Measurements from ENCODE around the gene CCNE1.

The CCNE1 gene

DNA sequence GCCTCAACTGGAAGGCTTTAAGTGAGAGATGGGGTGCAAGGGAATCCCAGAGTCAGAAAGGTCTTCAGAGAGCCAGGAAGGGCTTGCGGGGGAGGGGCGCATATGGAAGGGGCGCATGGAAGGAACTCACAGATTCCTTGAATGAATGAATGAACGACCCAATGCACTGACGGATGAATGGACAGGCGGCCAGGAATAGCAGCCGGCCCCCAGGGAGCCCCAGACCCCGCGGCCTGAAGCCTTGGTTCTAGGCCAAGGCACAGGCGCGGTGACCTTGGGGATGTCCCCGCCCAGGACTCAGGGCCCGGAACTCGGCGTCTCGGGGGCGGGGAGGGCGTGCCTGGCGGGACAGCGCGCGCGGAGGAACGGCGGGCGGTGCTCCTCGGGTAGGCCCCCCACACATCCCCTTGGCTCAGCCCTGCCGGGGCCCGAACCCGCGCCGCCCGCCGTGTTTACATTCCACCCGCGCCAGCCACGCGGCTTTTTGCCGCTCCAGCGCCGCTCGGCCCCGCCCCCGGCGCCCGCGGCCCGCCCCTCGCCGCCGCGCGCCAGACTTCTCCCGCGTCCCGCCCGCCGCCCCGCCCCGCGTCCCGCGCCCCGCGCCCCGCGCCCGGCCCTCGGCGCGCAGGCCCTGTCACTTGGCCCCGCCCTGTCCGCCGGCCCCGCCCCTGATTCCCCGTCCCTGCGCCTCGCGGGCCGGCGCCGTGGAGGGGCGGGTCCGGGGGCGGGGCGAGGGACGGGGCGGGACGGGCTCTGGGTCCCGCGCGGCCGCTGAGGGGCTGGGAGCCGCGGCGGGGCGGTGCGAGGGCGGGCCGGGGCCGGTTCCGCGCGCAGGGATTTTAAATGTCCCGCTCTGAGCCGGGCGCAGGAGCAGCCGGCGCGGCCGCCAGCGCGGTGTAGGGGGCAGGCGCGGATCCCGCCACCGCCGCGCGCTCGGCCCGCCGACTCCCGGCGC lies at the start of gene CCNE1:
Gene CCNE1 (plus strand): TSS at position 867 of the 955 bp plus-strand sequence. CDS start 565 bp downstream, outside the sequence.
- peak; percentile 94 for DNase-seq

DNA sequence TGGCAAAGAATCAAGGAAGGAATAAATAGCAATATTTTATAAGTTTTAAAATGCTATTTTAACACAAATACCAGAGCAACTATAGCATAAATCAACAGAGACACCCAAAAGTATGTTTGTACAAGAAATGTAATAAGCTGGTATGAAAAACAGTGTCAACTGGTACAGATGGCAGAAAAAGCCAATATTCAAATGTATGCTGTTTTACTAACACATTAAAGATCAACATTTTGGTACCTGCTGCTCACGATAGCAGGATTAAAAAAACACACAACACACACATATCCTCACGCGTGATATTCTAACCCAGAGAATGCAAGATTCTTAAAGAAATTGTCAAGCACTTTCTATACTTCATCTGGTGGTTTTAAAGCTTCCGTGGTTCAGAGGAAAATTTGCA lies 48.6 kb upstream of the CCNE1 start:
- DNase-seq: no peak

DNA sequence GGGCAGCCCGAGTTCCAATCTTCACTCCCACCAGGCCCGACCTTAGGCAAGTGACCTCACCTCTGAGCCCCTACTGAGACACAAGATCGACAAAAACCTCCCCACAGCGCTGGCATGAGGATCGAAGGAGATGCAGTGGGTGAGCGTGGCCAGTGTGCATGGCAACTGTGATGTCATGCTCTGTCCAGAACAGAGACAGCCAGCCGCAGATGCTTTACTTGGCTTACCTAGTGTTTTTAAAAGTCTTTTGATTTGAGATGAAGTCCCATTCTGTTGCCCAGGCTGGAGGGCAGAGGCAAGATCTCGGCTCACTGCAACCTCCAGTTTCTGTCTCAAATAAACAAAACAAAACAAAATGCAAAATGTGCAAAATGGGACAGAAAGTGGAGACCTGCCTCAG lies 47.4 kb upstream of the CCNE1 start:
- DNase-seq: no peak

DNA sequence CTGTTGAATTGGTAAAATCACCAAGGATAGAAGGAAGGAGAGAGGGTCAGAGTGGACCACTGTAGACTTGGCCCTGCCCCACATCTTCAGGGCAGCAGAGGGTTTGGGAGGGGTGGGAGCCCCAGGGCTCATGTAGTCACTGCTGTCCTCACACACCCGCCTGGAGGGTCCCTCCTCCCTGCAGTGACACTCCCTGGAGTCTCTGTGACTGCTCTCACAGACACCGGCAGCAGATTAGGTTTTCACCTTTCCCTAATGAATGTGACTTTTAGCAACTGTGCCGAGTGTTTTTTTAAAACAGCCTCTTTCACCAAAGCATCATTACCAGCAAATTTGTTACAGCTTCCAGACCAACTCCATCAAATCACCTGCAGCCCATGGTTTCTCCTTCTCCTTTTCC lies 45.7 kb upstream of the CCNE1 start:
- no peak for DNase-seq

DNA sequence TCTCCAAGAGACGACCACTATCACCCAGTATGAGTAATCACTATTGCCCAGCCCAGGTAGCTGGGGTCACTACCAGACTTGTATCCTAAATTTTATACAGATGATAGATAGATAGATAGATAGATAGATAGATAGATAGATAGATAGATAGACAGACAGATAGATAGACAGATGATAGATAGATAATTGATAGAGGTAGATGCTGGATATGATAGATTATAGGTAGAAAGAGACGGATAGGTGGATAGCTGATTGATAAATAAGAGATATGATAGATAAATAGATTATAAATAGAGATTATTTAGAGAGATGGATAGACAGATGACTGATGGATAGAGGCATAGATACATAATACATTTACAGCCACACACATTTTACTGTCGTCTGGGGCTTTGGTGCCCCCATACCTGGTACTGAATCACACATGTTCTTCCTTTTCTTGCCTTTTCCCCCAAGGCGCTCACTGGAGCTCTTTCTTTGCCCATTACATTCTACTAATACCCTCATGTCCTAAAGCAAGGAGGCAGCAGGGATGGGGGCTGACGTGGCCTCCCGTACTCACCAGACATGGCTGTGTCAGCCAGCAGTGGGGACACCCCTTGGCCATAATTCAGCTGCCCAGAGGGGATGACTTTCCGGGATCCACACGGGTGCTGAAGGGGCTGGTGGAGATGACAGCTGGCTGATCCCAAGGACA lies 44.6 kb upstream of the CCNE1 start:
- no peak for DNase-seq

DNA sequence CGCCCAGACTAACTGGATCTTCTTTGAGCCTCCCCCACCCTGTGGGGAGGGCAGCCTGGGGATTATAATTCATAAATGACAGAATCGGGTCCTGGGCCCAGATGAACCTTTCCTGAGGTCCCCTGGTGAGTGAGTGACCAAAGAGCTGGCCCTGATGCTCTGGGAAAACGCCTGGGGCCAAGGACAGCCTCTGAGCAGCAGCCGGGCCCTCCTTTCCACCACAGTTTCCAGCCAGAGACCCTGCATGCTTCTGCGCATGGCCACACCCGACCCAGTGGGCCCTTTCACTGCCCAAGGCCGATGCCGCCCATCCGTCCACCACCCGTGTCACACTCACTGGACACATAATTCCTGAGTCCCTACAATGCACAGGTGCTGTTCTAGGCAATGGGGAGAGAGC lies 43.6 kb upstream of the CCNE1 start:
- no peak for DNase-seq

DNA sequence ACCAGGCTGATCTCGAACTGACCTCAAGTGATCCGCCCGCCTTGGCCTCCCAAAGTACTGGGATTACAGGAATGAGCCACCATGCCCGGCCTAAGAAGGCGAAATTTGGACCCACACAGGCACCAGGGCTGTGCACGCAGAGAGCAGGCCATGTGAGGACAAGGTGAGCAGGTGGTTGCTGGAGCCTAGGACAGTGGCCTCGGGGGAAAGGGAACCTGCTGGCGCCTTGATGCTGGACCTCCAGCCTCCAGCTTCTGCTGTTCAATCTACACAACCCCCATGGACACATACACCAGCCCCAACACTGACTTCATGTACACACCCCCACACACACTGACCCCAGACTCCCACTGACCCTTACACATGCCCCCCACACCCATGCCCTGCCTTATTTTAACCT lies 41.8 kb upstream of the CCNE1 start:
- DNase-seq: no peak

DNA sequence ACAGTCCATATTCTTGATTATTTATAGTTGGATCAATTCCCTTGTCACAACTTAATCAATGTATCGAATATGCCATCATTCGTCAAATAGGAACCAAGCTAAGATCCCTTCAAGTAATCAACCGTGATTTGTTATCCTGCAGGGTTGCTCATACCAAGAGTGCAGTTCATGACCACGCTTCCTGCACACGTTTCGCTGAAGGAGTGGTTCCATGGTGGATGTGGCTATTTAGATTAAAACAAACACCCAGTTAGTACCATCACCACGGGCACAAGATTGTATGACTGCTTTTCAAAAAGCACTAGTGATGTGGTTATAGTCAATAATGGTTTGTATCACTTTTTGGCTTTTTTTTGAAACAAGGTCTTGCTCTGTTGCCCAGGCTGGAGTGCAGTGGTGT lies 41.1 kb upstream of the CCNE1 start:
- DNase-seq: no peak

DNA sequence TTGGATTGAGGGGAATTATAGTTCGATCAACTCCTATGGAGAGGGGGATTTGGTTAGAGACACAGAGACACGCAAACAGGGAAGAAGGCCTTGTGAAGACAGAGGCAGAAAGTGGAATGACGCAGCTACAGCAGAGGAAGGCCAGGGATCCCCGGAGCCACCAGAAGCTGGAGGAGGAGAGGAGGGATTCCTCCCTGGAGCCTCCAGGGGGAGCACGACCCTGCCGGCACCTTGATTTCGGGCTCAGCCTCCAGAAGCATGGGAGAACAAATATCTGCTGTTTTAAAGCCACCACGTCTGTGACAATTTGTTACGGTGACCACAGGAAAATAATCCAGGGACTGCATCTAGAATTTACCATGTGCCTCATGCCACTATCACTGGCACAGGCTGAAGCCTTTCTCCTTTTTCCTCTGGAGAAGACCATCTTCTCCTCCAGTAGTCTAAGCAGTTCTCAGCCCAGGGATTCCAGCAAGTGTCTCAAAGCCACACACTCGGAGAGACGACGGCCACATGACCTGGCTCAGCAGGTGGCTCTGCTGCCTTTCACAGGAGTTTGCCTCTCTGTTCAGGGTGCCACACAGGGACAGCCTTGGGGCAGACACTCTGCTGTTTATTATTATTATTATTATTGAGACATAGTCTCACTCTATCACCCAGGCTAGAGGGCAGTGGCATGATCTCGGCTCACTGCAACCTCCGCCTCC lies 39.9 kb upstream of the CCNE1 start:
- DNase-seq: peak; percentile 32

DNA sequence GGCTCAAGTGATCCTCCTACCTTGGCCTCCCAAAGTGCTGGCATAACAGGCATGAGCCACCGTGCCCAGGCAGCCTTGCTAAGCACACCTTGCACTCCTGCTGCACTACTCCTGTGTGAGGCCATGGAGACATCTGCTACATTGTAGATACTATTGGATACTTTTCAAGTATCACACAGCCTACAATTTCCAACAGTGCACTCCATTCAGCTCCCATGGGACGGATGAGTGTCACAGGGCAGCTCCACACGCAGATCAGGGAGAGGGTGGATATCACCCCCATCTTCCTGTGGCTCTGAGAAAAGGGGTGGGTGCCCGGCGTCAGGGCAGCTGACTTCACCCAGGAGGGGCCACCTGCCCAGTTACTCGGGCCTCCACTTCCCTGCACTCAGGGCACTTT lies 39.1 kb upstream of the CCNE1 start:
- DNase-seq: no peak

DNA sequence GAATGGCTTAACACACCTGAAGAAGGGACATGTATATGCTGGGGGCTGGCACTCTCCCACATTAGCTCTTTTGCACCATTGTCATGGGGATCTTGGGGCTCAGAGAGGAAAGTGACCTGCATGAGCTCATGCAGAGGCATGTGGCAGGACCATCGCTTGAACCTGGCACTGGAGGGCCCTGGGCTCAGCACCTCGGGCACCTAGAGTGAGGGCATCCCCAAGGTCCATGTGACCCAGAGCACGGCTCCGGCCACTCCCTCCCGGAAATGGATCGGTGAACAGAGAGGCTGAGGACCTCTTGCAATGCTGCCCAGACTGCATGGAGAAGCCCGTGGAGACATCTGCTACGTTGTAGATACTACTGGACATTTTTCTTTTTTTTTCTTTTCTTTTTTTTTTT lies 38.6 kb upstream of the CCNE1 start:
- DNase-seq: no peak

DNA sequence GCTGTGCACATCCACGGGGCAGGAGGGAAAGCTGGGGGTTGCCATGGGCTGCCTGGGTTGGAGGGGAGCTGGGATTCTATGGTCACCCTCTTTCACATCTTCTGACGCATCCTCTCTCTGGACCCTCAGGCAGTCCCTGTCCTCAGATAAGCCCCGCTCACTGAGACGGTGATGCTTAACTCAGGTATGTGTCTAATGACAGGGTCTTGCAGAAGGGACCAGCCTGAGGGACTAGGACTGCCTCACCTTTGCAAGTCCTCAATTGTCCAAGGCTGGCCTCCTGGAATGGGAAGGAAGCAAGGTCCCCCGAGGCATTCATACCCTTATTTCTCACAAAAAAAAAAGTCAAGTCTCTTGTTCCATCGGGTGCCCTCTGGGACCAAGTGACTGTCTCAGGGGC lies 37.7 kb upstream of the CCNE1 start:
- DNase-seq: no peak

DNA sequence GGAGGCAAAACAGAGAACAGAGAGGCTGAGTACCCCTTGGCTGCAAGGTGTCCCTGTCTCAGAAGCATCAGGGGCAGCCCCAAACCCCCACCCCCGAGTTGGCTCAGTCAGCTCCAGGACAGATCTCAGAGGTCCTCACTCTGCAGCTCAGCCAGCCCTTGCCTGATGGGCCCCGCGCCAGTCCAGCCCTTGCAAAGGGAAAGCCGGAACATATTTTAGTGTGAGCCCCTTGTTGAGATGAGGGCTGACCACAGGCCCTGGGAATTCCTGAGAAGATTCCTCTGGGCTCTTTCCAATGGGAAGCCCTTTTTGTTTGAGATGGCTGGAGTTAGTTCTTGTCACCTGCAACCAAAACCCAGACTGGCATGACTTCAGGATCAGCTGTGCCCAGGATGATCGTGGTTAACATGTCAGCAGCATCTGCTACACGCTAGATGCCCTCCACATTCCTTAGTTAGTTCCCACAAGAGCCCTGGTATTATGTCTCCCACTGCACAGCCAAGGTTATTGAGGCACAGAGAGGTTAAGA lies 33.9 kb upstream of the CCNE1 start:
- DNase-seq: no peak

DNA sequence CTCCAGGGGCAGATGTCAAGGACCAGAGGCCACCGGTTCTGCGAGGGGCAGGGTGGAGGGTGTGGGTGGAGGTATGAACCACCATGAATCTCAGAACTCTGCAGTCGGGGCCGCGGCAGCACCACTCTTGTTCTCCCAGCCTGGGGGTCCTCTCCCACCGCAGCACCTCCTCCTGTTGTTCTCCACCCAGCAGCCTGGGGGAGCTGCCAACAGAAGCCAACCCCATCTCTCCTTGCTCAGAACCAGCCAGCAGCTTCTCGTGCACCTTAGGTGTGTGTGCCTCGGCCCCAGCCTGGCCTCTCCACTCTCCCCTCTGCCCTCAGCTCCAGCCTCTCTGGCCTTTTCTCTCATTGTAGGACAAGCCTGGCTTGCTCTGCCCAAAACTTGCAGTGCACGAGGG lies 31.9 kb upstream of the CCNE1 start:
- DNase-seq: no peak

DNA sequence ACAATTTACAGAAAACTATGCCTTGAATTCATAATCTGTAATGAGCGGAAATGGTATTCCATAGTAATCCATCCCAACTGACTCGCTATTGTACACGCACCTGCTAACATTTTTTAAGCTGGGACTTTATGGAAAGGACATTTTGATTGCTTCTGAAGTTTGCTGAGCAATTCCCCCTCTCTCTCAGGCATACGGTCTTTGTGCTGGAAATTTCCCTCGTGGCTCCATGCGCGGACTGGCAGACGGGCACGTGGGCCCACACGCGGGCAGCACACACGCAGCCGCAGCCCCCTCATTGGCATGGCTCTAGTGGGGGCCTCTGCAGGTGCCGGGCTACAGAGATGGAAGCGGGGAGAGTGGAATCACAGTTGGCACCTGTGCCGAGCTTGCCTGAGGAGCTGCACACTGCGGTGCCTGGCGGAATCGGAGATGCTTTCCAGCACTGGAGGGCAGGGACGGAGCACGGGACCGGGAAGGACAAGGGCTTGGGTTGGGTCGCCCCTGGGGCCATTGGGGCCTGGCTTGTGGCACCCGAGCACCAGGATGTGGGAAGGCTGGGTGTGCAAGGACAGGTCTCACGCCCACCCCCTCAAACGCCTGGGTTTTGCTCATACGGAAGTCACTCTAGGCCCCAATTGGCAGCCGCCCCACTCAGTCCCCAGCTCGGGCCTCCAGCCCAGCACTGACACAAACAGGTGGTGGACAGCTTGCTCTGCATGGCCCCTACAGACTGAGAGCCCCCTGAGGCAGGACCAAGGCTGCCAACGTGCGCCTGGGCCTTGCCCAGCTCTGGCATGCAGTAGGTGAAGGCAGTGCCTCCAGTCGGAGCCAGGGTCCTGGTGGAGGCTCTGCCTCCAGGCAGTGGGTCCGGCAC lies 30.2 kb upstream of the CCNE1 start:
- DNase-seq: no peak

DNA sequence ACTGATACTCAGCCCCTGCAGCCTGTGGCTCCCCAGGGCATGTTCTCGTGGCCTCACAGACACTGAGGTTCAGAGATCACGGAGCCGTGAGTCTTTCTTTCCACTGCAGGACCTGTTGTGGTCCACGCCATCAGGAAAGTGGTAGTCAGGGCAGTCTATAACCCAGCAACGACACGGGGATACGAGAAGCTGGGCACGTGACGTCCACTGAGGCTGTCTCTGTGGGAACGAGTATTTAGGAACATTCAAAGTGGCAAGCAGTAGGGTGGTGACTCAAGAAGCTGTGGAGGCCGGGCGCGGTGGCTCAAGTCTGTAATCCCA lies 29.6 kb upstream of the CCNE1 start:
- DNase-seq: no peak

DNA sequence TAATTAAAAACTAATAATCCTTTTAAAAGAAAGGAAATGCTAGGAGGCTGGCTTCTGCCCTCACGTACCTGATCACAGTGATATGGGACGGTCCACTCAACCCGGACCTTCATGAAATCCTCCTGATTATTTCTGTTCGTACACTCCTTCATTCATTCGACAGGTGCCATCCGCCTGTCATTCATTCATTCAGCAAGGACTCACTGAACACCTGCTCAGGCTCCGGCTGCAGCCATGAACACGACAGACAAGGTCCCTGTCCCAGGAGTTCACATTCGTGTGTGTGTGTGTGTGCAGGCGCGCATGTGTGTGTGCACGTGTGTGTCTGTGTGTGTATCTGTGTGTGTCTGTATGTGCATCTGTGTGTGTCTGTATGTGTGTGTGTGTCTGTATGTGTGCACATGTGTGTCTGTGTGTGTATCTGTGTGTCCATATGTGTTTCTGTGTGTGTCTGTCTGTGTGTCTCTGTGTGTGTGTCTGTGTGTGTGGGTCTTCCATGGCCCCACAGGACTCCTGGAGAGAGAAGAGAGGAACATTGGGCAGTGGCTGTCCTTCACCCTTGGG lies 28.1 kb upstream of the CCNE1 start:
- no peak for DNase-seq

DNA sequence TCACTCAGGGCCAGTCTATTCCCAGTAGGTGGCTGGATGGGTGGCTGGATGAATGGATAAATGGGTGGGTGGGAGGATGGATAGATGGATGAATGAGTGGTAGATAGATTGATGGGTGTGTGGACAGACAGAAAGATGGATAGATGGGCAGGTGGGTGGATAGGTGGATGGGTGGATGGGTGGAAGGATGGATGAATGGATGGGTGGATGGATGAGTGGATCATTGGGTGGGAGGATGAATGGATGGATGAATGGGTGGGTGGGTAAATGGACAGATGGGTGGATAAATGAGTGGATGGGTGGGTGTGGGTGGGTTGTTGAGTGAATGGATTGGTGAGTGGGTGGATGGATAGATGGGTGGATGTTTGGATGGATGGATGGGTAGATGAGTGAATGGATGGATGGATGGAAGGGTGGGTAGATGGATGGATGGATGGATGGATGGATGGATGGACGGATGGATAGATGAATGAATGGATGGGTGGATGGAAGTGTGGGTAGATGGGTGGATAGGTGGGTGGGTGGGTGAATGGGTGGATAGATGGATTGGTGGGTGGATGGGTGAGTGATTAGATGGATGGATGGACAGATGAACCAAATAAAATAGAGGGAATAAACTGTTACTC lies 27.1 kb upstream of the CCNE1 start:
- no peak for DNase-seq

DNA sequence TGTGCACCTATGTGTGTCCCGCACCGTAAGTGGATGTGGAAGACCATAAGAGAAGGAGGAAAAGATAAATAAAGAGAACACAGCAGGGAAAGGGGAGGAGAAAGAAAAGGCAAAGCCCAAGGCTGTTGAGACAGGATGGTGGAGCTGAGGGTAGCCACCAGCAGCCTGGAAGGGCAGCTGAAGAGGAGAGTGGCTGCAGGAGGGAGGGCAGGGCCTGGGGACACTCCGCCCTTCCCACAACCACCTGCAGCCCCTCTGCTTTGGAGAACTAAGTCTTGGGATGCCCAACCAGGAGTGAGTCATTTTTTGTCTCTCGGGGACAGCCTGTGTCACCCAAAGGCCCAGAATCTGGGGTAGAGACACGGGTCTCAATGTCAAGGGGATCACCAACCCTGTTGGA lies 26.4 kb upstream of the CCNE1 start:
- no peak for DNase-seq

DNA sequence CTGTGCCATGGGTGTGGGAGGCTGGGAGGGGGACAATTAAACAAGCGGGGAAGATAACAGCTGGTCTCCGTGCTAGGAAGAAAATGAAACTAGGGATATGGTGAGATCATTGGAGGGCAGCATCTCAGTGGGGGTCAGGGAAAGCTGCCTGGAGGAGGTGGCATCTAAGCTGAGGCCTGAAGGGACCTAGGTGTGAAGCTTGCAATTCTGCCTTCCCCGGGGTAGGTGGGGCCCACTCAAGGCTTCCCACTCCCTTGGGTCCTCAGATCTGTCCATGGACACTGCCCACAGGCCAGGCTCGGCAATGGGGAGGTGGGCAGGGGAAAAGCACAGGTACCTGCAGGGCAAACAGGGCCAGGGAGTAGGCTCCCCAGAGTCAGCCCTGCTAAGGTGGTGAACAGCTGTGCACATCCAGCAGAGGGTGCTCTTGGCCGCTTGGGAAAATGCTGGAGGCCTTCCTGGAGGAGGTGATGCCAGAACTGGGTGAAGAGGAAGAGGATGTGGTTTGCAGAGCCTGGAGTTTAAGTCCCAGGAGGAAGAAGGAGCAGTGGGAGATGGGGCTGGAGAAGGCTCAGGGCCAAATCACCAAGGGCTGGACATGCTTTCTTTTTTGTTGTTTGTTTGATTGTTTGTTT lies 25.7 kb upstream of the CCNE1 start:
- DNase-seq: peak; percentile 11

DNA sequence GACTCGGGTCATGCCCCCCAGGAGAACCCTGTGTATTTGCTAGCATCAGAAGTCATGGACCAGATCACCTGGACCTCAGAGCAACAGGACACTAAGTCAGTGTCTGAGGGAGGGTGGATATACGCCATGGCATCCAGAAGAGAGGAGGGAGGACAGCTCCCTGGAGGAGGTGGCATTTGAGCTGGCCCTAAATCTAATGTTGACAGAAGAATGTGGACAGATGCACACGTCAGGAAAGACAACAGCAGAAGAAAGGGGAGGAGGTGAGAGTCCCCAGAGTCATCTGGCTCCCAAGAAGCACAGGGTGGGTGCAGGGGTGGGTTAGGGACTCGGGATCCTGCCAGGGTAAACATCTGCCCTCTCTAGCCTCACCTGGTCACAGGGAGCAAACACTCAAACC lies 24.5 kb upstream of the CCNE1 start:
- DNase-seq: no peak

Measured in stimulated activated CD4-positive, alpha-beta T cell treated with anti-CD3 and anti-CD28 coated beads, Interleukin-4, amount 100 ng/mL, for 24 hours (primary cell).